ENCODE measurements around the gene SCN1A. TPM values are rescaled to one million over a fixed set of nuclear protein-coding genes. Genes with fewer than 3 reads are reported as not detected.

SCN1A gene
- total and polyA plus RNA-seq, 2 experiments from 2014 or later: 1.2 to 1.3 TPM

- Histone ChIP-seq H3K4me3 (no peak overlapping the region), H3K9me2 (ENCODE audit: insufficient read depth) (no peaks in the 10 kb centered on the region), H2AFZ (no peak overlapping the region), H3K79me2 (replicated peaks; ENCODE audit: insufficient read depth) (no peaks in the 10 kb centered on the region), H3F3A (replicated peaks; ENCODE audit: low read depth) (no peaks in the 10 kb centered on the region), H3K27ac (ENCODE audit: low read depth) (no peak overlapping the region), H3K4me2 (no peak overlapping the region), H3K4me1 (ENCODE audit: insufficient read depth) (no peaks in the 10 kb centered on the region), H3K36me3 (ENCODE audit: insufficient read depth) (no peaks in the 10 kb centered on the region), H4K20me1 (replicated peaks; ENCODE audit: insufficient read depth) (no peaks in the 10 kb centered on the region), H3K27me3 (ENCODE audit: insufficient read depth) (no peaks in the 10 kb centered on the region)
- Mint-ChIP-seq H3K36me3 (ENCODE audit: low read depth) (no peaks in the 10 kb centered on the region), H3K4me3 (no peak overlapping the region), H3K27me3 (ENCODE audit: insufficient read depth, low read depth, poor library complexity) (peaks cover 3% of the 10 kb centered on the region), H3K9me3 (no peaks in the 10 kb centered on the region), H3K27ac (no peak overlapping the region), H3K4me1 (peaks cover 2% of the 10 kb centered on the region; the same call in 1 of the 3 replicates)
- TF ChIP-seq, protein P1, sequence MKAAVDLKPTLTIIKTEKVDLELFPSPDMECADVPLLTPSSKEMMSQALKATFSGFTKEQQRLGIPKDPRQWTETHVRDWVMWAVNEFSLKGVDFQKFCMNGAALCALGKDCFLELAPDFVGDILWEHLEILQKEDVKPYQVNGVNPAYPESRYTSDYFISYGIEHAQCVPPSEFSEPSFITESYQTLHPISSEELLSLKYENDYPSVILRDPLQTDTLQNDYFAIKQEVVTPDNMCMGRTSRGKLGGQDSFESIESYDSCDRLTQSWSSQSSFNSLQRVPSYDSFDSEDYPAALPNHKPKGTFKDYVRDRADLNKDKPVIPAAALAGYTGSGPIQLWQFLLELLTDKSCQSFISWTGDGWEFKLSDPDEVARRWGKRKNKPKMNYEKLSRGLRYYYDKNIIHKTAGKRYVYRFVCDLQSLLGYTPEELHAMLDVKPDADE (IDR thresholded peaks at IDR 0.05): no peak
- no peak for TF ChIP-seq STAT1 (IDR thresholded peaks at IDR 0.05; ENCODE audit: unreplicated experiment)
- TF ChIP-seq, protein P2, sequence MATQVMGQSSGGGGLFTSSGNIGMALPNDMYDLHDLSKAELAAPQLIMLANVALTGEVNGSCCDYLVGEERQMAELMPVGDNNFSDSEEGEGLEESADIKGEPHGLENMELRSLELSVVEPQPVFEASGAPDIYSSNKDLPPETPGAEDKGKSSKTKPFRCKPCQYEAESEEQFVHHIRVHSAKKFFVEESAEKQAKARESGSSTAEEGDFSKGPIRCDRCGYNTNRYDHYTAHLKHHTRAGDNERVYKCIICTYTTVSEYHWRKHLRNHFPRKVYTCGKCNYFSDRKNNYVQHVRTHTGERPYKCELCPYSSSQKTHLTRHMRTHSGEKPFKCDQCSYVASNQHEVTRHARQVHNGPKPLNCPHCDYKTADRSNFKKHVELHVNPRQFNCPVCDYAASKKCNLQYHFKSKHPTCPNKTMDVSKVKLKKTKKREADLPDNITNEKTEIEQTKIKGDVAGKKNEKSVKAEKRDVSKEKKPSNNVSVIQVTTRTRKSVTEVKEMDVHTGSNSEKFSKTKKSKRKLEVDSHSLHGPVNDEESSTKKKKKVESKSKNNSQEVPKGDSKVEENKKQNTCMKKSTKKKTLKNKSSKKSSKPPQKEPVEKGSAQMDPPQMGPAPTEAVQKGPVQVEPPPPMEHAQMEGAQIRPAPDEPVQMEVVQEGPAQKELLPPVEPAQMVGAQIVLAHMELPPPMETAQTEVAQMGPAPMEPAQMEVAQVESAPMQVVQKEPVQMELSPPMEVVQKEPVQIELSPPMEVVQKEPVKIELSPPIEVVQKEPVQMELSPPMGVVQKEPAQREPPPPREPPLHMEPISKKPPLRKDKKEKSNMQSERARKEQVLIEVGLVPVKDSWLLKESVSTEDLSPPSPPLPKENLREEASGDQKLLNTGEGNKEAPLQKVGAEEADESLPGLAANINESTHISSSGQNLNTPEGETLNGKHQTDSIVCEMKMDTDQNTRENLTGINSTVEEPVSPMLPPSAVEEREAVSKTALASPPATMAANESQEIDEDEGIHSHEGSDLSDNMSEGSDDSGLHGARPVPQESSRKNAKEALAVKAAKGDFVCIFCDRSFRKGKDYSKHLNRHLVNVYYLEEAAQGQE (IDR thresholded peaks at IDR 0.05; ENCODE audit: unreplicated experiment): no peak
- TF ChIP-seq CREB1 (CRISPR knock-in tag; IDR thresholded peaks at IDR 0.05; ENCODE audit: low read depth): no peak
- no peak for TF ChIP-seq EZH2phosphoT487 (IDR thresholded peaks at IDR 0.05; ENCODE audit: unreplicated experiment)
- TF ChIP-seq POLR2AphosphoS5 (IDR thresholded peaks at IDR 0.05; ENCODE audit: low read depth): no peak
- TF ChIP-seq, protein P3, sequence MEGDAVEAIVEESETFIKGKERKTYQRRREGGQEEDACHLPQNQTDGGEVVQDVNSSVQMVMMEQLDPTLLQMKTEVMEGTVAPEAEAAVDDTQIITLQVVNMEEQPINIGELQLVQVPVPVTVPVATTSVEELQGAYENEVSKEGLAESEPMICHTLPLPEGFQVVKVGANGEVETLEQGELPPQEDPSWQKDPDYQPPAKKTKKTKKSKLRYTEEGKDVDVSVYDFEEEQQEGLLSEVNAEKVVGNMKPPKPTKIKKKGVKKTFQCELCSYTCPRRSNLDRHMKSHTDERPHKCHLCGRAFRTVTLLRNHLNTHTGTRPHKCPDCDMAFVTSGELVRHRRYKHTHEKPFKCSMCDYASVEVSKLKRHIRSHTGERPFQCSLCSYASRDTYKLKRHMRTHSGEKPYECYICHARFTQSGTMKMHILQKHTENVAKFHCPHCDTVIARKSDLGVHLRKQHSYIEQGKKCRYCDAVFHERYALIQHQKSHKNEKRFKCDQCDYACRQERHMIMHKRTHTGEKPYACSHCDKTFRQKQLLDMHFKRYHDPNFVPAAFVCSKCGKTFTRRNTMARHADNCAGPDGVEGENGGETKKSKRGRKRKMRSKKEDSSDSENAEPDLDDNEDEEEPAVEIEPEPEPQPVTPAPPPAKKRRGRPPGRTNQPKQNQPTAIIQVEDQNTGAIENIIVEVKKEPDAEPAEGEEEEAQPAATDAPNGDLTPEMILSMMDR (conservative IDR thresholded peaks at IDR 0.05; ENCODE audit: low read depth in 2 of 2): no peak
- TF ChIP-seq NANOG (IDR thresholded peaks at IDR 0.05; ENCODE audit: borderline replicate concordance): no peak
- DNase-seq (ENCODE audit: low spot score) (no peak), ATAC-seq (no peak)
Observed at GRCh38 chr2:166070231-166070630, 57.6 kb downstream of the SCN1A start.

DNA sequence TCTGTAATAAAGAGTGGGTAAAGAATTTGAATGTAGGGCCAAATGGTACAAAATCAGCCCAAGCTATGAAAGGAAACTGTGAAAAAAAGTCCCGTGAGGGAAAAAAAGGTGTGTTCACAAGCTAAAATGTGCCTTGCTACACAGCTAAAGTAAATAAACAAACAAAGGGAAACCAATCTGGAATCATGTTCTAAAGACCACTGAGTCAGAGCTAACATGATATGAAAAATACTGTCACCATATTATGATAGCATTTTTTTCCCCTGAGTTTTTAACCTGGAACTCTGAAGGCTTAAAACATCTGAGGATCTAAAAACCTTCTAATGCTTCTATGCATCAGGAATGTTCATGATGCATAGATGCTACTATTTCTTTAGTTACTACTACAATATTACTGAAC, 58.8 kb downstream of the SCN1A start:
- ATAC-seq: no peak
- no peak overlapping the region for H3K4me2 ChIP-seq
- no peak overlapping the region for H3K4me3 Mint-ChIP-seq
- TF ChIP-seq ZNF462 (CRISPR knock-in tag; IDR thresholded peaks at IDR 0.05) (no peak), EZH2 (IDR thresholded peaks at IDR 0.05; ENCODE audit: low read depth, unreplicated experiment) (no peak), NANOG (IDR thresholded peaks at IDR 0.05; ENCODE audit: borderline replicate concordance) (no peak)

More for the DNA sequence above, 58.8 kb downstream of the SCN1A start:
- Histone ChIP-seq H3K4me1 (ENCODE audit: insufficient read depth) (no peaks in the 10 kb centered on the region), H3F3A (replicated peaks; ENCODE audit: low read depth) (no peaks in the 10 kb centered on the region), H2AFZ (no peak overlapping the region), H3K9me2 (ENCODE audit: insufficient read depth) (no peaks in the 10 kb centered on the region), H3K4me3 (no peak overlapping the region), H3K79me2 (replicated peaks; ENCODE audit: insufficient read depth) (no peaks in the 10 kb centered on the region), H4K20me1 (replicated peaks; ENCODE audit: insufficient read depth) (no peaks in the 10 kb centered on the region), H3K36me3 (ENCODE audit: insufficient read depth) (no peaks in the 10 kb centered on the region), H3K27me3 (ENCODE audit: insufficient read depth) (no peaks in the 10 kb centered on the region), H3K27ac (ENCODE audit: low read depth) (no peak overlapping the region)
- no peak for DNase-seq (ENCODE audit: low spot score)
- Mint-ChIP-seq H3K36me3 (ENCODE audit: low read depth) (no peaks in the 10 kb centered on the region), H3K9me3 (no peaks in the 10 kb centered on the region), H3K27me3 (ENCODE audit: insufficient read depth, low read depth, poor library complexity) (peaks cover 3% of the 10 kb centered on the region), H3K27ac (no peak overlapping the region), H3K4me1 (peaks cover 2% of the 10 kb centered on the region; the same call in 1 of the 3 replicates)

All from GM23338 (cell line).